ENCODE data around the gene PRKCB.

DNA sequence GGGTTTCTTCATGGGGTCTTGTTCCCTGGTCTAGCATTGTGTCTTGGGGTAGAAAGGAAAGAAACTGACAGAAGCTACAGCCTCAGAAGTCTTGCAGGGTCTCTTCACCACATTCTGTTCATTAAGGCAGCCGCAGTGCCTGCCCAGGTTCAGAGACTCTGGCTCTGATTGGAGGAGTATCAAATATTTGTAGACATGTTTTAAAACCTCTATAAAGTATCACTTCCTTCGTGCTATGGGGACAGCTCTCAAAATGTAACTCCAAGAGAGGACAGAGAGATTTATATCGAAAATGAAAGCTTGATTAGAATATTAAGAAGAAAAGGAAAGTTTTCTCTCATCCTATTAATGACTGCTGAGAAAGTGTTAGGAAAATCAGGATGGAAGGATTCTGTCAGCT is 313.3 kb downstream of the PRKCB start:
- TF ChIP-seq CTCF (conservative IDR thresholded peaks at IDR 0.05; ENCODE audit: low read length) (no peak), EZH2phosphoT487 (IDR thresholded peaks at IDR 0.05; ENCODE audit: borderline replicate concordance) (no peak)
